Body of pancreas (tissue), 4 donors: ENCODE measurements around the gene SAMD5. TPM values are rescaled to one million over a fixed set of nuclear protein-coding genes. Genes with fewer than 3 reads are reported as not detected.

Experiments used
- ATAC-seq: fragments of 150-250 bp; one replicate; pipeline ENCODE4 v1.9.1; 2016
- DNase-seq, 4 donors: peaks; one replicate each; pipeline ENCODE4 v3.0.0-alpha.2; 2019
- H3K27ac ChIP-seq, 4 donors: fragments of 200-600 bp; sonication (generic); 1 replicate in 3 of 4; 2 replicates in 1 of 4; pipeline versions ENCODE4 v1.5.1 to v1.6.1; 2016 to 2019; ENCODE audit warnings: mild to moderate bottlenecking in 1 of 4, mixed read lengths in 1 of 4, moderate library complexity in 1 of 4
- H3K27me3 ChIP-seq, 2 donors: fragments of 200-600 bp; sonication (generic); one replicate each; pipeline ENCODE4 v1.6.0; 2016; ENCODE audit warnings: mild to moderate bottlenecking in 1 of 2
- H3K36me3 ChIP-seq, 2 donors: fragments of 200-600 bp; sonication (generic); replicated peaks in 1 of 2; 2 replicates each; pipeline ENCODE4 v1.5.1; 2016; ENCODE audit warnings: low read depth in 2 of 2; ENCODE audit not compliant: insufficient read depth in 1 of 2
- H3K4me1 ChIP-seq: fragments of 200-600 bp; sonication (generic); one replicate; pipeline ENCODE4 v1.6.0; 2016
- H3K4me3 ChIP-seq, 2 donors: fragments of 200-600 bp; sonication (generic); 1 replicate in 1 of 2; 2 replicates in 1 of 2; pipeline ENCODE4 v1.5.1; 2016 to 2019
- H3K9me3 ChIP-seq, 3 donors: fragments of 200-600 bp; sonication (generic); 1 replicate in 2 of 3; 2 replicates in 1 of 3; pipeline ENCODE4 v1.5.1; 2016
- CTCF ChIP-seq, 7 experiments: fragments of 450-650 bp in 4 of 7; fragments of 200-600 bp in 3 of 7; sonication (generic) in 3 of 7; IDR thresholded peaks; one replicate each; pipeline ENCODE4 v1.5.1; 2016 to 2019; ENCODE audit warnings: antibody characterized with exemption in 7 of 7
- POLR2A ChIP-seq, 3 donors: fragments of 450-650 bp; IDR thresholded peaks; one replicate each; pipeline ENCODE4 v1.6.1; 2016; ENCODE audit warnings: antibody characterized with exemption in 3 of 3, mild to moderate bottlenecking in 2 of 3
- WGBS, 2 donors: methylation state at CpG; one replicate each; pipeline ENCODE4 v1.1.5; 2017; 5-methylcytosine and 5-hydroxymethylcytosine counted together
- intact Hi-C: fragments of 100-400 bp; cut with DNase I; formaldehyde crosslinking; loops from one replicate; pipeline ENCODE4 v1.15.1; 2023
- total RNA-seq, 2 donors: library from RNA; depleted of rRNA; stranded (reverse); fragments of >200 nt; gene quantifications; one replicate each; pipeline ENCODE4 v1.1.0, GENCODE V29; 2016

The SAMD5 gene
- total RNA-seq, 2 donors from 2014 or later, result 0.26 to 1.6 TPM

GRCh38 chr6:147467886-147468285 lies 40.6 kb upstream of the SAMD5 start:
- Histone ChIP-seq H3K27me3 (no peaks in the 10 kb centered on the region), H3K4me1 (no peaks in the 10 kb centered on the region), H3K27ac (no peak overlapping the region), H3K36me3 (no peaks in the 10 kb centered on the region), H3K9me3 (no peaks in the 10 kb centered on the region), H3K4me3 (no peak overlapping the region)
- DNase-seq, result no peak
- 38 to 62% methylated on average over 2 of the region's 2 CpGs for WGBS, 2 donors
- TF ChIP-seq POLR2A (IDR thresholded peaks at IDR 0.05), result no peak
- TF ChIP-seq CTCF (IDR thresholded peaks at IDR 0.05), result no peak
- ATAC-seq, result no peak
- intact Hi-C loops, result no loop called here

- Histone ChIP-seq H3K4me3 (no peak overlapping the region), H3K9me3 (no peaks in the 10 kb centered on the region), H3K4me1 (no peaks in the 10 kb centered on the region), H3K27ac (no peak overlapping the region), H3K27me3 (no peaks in the 10 kb centered on the region), H3K36me3 (no peaks in the 10 kb centered on the region)
- intact Hi-C loops, result no loop called here
- DNase-seq (no peak), ATAC-seq (no peak)
- no peak for TF ChIP-seq CTCF (IDR thresholded peaks at IDR 0.05)
- TF ChIP-seq POLR2A (IDR thresholded peaks at IDR 0.05), result no peak
- 52 to 64% methylated on average over 2 of the region's 2 CpGs for WGBS, 2 donors
These were observed 39.9 kb upstream of the SAMD5 start for GRCh38 chr6:147468634-147469033.

GRCh38 chr6:147479857-147480256 lies 28.6 kb upstream of the SAMD5 start:
- no peaks in the 10 kb centered on the region for H3K9me3 ChIP-seq
- no peak for ATAC-seq
- H3K4me3 ChIP-seq, result no peak overlapping the region
- H3K36me3 ChIP-seq, result no peaks in the 10 kb centered on the region
- no peak for TF ChIP-seq POLR2A (IDR thresholded peaks at IDR 0.05)
- no peak for TF ChIP-seq CTCF (IDR thresholded peaks at IDR 0.05)
- no peak for DNase-seq
- intact Hi-C loops, result no loop called here
- no peak overlapping the region for H3K27ac ChIP-seq
- WGBS, 2 donors, result 53% methylated on average over 2 of the region's 2 CpGs
- no peaks in the 10 kb centered on the region for H3K4me1 ChIP-seq
- no peaks in the 10 kb centered on the region for H3K27me3 ChIP-seq

GRCh38 chr6:147486683-147487082 lies 21.8 kb upstream of the SAMD5 start:
- Histone ChIP-seq H3K9me3 (no peaks in the 10 kb centered on the region), H3K27me3 (no peaks in the 10 kb centered on the region), H3K4me1 (no peaks in the 10 kb centered on the region), H3K36me3 (no peaks in the 10 kb centered on the region), H3K4me3 (no peak overlapping the region), H3K27ac (no peak overlapping the region)
- DNase-seq (no peak), ATAC-seq (no peak)
- TF ChIP-seq CTCF (IDR thresholded peaks at IDR 0.05), result no peak
- intact Hi-C loops, result no loop called here

GRCh38 chr6:147497472-147497871 lies 11.0 kb upstream of the SAMD5 start:
- H3K9me3 ChIP-seq, result no peaks in the 10 kb centered on the region
- 75 to 83% methylated on average over 1 of the region's 1 CpG for WGBS, 2 donors
- no peaks in the 10 kb centered on the region for H3K4me1 ChIP-seq
- intact Hi-C loops, result no loop called here
- ATAC-seq (no peak), DNase-seq (no peak)
- no peak overlapping the region for H3K4me3 ChIP-seq
- H3K27ac ChIP-seq, result no peak overlapping the region
- TF ChIP-seq POLR2A (IDR thresholded peaks at IDR 0.05) (no peak), CTCF (IDR thresholded peaks at IDR 0.05) (no peak)
- H3K27me3 ChIP-seq, result no peaks in the 10 kb centered on the region
- H3K36me3 ChIP-seq, result no peaks in the 10 kb centered on the region
